ENCODE results near the gene COL23A1.

The COL23A1 gene

DNA sequence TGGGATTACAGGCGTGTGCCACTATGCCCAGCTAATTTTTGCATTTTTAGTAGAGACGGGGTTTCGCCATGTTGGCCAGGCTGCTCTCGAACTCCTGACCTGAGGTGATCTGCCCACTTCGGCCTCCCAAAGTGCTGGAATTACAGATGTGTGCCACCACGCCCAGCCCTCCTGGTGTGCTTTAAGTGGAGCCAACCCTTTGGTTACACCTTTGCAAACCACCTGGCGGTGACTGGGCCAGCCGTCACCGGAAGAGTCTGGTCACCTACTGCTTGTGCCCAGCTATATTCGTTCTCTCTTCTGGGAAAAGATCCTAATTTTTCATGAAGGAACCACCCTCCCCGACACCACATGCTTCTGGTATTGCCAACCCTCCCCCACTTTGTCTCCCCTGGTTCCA lies 35.9 kb downstream of the COL23A1 start:
- DNase-seq (ENCODE audit: low spot score): no peak

DNA sequence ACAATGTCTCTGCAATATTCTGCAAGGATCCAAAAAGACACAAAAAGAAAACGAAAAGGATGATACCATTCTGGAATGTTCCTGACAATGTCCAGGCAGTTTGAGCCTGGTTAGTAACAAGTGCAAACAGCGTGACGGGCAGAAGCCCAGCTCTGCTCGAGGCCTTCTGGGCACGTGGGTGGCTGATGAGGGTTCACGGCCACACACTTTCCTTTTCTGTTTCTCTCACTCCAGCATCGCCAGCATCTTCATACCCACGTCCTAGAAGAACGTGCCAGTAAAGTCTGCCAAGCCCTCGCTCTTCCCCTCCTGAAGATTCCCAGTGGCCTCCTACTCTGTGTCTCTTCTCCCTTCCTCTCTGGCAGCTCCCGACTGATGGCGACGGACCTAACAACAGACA lies 36.7 kb downstream of the COL23A1 start:
- DNase-seq (ENCODE audit: low spot score): no peak

DNA sequence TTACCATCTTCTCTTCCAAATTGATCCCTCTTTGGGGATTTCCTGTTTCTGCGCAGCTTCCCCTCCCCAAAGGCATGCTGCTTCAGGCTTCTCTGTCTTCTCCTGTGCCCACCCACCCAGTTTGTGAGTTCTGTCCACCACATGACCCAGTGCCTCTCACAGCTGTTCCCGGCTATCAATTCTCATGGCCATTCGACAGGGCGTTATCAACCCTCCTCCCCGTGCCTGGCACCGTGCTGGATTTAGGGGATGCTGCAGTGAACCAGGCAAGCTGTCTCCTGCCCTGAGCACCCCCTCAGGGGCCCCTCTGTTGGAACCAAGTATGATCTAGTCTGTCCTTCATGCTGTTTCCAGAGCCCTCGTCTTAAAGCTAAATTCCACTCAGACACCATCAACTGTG lies 38.7 kb downstream of the COL23A1 start:
- DNase-seq (ENCODE audit: low spot score): no peak

DNA sequence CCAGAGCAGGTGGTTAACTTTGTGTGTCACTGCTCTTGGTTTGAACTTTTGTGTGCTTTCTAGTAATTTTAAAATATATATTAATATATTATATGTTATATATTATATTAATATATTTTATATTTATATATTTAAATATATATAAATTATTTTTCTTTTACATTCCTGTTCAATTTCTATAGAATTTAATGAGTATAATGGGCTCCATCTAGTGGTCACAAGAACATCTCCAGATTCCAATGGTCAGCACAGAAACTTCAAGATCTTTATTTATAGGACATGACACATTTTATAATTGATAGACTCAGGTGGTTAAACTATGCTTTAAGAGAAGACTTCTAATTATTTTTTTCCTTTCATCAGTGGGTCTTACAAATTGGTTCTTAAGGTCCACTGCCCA lies 39.1 kb downstream of the COL23A1 start:
- no peak for DNase-seq (ENCODE audit: low spot score)

DNA sequence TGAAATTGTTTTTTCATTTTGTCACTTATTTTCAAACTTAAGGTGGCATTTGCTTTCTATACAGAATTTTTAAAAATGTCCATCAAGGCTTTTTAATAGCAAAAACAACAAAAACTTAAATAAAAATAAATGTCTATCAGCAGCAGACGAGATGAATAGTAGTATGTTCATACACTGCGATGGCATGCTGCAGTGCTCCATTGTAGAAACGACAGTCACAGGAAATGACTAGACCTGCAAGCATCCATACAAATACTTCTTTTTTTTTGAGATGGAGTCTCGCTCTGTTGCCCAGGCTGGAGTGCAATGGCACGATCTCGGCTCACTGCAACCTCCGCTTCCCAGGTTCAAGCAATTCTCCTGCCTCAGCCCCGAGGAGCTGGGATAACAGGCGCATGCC lies 41.4 kb downstream of the COL23A1 start:
- DNase-seq (ENCODE audit: low spot score): no peak

DNA sequence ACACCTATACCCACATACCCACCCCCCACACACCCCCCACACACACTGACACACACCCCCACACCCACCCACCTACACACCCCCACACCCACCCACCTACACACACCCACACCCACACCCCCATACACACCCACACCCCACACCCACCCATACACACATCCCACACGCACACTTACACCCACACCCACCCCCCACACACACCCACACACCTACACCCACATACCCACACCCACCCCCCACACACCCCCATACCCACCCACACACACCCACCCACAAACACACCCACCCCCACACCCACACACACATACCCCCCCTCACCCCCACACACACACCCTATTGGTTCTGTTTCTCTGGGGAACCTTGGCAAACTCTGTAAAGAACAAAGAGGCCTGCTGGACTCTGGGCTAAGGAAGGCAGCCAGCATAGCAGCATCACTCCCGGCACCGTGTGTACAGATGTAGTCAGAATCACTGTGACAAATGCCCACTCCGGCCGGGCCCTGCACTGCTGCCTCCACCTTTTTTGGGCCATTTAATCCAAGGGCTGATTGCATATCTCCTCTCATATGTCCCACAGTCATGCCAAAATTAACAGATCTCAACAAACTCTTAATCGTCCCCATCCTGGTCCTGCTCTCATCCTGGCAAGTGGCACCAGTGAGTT lies 42.3 kb downstream of the COL23A1 start:
- no peak for DNase-seq (ENCODE audit: low spot score)

DNA sequence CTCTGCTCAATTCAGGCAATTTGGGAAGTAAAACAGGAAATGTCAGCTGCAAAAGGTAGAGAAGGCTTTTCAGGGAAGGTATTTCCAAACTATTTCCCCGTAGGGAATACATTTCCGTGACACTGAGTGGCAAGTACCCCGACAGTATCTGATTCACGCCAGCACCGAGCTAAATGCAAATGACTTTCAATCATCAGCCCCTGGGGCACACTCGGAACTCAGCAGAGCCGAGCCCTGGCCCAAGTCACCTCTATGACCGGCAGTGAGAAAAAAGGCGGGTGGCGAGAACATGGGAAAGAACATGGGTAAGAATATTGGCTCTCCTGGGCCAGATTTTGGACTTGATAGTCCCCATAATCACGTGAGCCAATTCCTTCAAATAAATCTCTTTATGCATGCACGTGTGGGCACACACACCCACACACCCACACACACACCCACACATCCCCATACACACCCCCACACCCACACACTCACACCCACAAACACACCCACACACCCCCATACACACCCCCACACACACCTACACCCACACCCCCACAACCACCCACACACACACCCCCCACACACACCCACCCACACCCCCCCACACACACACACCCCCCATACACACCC lies 43.0 kb downstream of the COL23A1 start:
- no peak for DNase-seq (ENCODE audit: low spot score)

DNA sequence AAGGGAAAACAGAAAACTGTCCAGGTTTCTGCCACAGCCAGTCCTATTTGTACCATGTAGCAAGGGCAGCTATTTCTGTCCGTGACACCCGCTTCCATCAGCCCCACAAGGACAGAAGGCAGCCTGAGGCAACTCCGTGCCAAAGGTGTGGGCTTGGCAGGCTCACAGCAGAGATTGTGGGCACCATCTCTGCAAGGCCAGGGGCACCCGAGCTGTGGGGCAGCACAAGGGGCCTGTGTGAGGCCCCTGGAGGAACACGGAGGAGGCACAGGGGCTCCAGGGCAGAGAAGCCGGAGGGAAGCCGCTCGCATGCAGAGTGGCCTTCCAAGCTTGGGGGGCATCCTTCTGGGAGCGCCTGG lies 43.5 kb downstream of the COL23A1 start:
- no peak for DNase-seq (ENCODE audit: low spot score)

DNA sequence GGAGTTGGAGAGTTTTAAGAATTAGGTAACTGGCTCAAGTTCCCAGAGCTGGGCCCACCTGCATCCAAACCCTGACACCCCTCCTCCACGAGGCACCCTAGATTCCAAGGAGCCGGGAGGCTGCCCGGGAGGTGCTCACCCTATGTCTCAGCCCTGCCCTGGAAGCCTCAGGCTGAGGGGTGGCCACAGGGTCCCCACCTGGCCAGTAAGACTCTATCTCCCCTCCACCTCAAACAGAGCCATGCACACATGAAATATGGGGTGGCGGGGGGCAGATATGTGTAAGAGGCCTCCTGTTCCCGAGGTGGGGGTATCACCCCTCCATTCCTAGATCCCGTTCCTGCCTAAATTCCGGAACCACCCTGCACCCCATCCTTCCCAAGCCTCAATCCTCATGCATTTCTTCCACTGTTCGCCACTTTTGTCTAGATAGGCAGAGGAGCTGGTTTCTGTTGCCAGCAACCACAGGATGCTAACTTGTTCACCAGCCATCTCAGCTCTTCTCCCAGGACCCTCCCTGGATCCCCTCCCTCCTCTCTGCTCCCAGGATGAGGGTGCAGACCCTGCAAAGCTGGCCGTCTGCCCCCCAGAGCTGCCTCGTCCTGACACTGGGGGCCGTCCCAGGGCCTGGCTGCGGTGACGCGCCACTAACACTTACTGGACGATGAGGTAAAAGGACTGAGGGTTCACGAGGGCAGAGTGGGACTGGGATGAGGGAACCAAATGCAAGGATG lies 44.1 kb downstream of the COL23A1 start:
- DNase-seq (ENCODE audit: low spot score): no peak

DNA sequence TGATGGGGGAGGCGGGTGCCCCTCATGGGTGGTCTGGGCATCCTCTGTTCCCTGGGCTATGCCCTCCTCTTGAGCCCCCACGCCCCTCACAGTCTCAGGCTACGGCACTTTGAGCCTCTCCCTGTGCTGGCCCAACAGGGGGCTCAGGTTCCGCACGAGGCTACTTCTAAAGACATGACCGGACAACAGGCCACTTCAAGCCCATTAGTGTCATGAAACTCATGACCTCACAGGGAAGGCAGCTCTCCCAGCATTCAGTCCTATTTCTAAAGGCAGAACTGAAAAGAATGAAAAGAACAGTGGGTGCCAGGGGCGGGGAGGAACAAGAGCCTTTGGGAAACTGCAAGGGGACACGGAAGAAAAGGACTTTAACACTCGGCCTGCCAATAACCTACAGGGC lies 45.0 kb downstream of the COL23A1 start:
- no peak for DNase-seq (ENCODE audit: low spot score)

DNA sequence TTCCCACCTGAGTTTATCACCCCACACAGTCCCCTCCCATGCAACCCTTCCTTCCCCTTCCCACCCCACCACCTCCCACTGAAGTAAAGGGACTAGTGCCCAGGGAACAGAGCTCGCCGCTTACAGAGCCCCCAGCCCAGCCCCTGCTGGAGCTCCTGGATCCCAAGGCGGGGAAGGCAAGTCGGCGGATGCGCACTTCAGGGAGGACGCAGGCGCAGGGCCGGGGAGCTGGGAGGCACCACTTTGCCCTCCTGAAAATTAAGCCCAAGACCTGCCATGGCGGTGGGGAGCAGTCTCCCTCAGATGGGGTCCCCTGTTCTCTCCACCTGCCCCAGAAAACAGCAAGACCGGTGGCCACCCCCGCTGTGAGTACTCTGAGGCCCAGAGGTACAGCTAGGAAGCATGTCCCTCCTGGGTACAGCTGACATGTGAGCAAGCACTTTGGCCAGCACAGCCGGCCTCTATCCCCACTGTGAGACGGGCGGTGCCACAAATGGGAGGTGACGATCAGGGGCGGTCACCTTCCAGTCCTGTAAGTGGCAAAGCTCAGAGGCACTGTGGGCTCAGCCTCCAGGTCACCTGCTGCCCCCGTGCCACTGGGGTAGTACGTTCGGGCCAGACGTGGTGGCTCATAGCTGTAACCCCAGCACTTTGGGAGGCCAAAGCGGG lies 45.9 kb downstream of the COL23A1 start:
- DNase-seq (ENCODE audit: low spot score): no peak

DNA sequence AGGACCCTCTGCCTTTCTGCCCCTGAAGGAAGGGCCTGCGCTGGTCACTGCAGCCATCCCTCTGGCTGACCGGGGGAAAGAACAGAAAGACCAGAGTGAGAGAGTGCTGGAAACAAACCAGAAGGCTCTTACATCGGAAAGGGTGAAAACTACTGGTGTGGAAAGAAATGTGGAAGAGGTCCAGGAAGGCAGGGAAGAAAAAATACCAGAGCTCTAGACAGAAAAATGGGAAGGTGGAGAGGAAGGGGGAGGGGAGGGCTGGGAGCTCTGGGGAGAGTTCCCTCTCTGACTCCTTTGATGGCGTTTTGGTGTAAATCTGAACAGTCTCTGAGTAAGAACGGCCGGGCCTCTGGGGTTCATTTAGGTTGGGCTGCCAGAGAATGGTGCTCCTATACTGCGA lies 47.7 kb downstream of the COL23A1 start:
- no peak for DNase-seq (ENCODE audit: low spot score)

DNA sequence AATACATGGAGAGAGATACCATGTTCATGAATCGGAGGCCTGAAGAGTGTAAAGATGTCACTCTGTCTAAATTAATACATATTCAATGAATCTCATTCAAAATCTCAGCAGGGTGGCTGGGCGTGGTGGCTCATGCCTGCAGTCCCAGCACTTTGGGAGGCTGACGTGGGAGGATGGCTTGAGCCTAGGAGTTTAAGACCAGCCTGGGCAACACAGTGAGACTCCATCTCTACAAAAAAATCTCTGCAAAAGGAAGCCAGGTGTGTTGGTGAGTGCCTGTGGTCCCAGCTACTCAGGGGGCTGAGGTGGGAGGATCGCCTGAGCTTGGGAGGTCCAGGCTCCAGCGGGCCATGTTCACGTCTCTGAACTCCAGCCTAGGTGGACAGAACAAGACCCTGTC lies 49.7 kb downstream of the COL23A1 start:
- no peak for DNase-seq (ENCODE audit: low spot score)

DNA sequence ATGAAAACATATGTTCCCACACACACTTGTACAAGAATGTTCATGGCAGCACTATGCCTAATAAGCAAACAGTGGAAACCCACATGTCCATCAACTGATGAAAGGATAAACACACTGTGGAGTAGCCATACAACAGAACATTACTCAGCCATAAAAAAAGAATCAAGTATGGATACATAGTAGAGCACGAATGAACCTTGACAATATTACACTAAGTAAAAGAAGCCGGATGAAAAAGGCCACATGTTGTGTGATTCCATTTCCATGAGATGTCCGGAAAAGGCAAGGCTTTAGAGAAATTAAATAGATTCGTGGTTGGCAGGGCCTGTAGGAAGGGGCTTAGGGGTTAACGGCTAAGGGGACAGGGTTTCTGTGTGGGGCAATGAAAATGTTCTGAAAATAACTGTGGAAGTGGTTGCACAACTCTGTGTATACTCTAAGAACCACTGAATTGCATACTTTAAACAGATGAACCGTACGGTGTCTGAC lies 51.4 kb downstream of the COL23A1 start:
- DNase-seq (ENCODE audit: low spot score): no peak

DNA sequence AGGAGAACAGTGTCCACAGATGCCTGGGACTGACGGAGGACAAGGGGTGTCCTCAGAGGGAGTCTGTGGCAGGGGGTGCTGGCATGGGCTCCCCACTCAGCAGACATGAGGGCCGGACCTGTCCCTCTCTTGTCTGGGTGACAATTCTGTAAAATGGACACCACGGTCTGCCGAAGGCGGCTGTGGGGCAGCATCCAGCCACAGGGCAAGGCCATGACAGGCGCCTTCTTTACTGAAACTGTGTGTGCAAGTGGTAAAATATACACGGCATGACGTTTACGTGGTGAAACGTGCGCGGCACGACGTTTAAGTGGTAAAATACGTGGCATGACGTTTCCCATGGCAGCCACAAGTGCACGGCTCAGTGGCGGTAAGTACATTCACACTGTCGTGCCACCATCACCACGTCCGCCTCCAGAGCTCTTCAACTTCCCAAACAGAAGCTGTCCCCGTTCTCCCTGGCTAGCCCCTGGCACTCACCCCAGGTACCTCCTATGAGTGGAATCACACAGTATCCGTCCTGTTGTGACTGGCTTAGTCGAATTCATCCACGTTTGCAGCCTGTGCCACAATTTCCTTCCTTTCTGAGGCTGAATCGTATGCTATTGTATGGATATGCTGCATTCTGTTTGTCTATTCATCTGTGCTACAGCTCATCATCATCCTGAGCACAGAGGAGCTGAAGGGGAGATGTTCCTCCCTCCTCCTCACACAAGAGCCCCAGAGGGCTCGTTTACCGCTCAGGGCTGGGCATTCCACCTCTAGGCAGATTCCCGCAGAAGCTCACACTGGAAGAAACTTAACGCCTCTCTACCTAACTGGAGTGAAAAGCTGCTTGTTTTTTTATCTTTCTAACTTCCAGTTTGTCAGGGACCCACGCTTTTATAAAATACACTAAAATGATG lies 52.5 kb downstream of the COL23A1 start:
- no peak for DNase-seq (ENCODE audit: low spot score)

DNA sequence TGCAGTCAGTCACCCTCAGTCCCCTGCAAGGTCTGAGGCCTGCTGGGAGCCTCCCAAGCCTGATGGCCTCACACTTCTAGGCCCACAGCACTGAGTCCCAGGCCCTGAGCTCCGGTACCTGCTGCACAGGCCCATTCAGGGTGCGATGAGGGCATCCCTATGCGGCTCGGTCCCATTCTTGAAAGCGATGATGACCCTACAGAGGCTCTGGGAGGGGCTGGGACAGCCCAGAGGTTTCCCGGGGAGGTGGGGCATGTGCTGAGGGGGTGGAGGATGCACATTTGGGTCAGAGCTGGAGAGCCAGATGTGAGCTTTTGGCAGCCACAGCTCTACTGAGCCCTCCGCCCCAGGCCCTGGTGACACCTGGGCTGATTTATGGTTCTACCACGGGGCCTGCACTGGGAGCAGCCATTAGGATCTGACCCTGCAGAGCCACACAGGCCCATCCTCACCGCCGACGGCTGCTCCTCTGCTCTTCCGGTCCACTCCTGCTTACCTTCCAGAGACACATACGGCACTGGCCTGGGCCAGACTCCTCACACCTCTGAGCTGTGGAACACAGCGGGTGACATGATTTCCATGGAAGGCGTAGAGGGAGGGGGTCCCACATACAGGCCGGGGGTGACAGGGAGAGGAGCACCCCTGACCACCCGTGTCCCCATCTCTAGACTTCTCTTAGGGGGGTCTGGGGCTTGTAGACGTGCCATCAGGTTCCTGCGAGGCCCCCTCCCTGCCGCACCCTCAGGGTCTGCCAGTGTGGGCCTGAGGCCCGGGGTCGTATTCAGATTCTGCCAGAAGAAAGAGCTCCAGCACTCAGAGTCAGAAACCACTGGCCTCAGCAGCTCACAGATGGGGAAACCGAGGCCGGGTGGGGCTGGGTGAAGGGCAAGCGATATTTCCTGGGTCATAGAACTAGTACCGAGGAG lies 53.4 kb downstream of the COL23A1 start:
- DNase-seq (ENCODE audit: low spot score): no peak

DNA sequence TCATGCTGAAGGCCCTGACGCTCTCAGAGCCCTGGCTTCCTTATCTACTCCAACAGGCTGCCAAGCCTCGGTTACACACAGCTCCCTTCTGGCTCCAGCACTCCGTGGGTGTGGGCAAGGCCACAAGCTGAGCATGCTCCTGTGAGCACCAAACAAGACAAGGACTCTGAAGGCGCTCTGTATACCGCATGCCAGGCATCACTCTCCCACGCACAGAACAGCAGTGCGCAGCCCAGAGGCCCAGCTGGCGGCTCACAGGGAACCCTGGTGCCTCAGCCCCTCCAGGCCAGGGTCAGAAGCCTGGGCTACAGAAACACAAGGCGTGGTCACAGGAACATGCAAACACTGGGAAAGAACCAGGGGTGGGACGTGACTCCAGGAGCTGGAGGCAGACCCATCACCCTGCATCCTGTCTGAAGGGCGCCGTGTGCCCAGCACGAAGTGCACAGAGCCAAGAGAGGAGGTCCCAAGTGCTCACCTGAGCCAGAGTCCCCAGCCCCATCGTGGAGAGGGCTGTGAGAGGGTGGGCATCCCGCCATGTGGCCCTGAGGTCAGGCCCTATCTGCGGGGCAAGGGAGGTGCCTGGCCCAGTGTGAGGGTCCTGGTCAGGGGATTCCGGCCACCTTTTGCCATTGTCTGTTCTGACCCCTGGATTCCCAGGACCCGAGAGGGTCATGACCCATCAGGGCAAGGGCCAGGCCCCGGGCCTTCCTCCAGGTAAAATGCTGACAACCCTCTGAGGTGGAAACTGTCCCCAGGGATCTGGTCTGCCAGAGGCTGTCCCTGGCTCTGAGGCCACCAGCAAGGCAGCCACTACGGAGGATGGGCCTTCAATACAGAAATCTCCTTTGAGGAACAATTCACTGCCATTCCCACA lies 54.7 kb downstream of the COL23A1 start:
- DNase-seq (ENCODE audit: low spot score): no peak

DNA sequence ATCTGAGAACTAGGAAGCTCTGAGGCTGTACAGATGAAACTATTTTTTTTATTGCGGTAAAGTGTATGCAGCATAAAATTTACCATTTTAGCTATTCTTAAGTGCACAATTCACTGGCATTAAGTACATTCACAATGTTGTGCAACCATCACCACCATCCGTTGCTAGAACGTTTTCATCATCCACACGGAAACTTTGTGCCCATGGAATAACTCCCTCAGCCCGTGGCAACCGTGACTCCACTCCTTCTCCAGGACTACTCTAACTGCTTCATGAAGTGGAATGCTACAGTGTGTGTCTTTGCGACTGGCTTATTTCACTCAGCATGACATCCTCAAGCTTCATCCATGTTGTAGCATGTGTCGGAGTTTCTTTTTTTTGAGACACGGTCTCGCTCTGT lies 57.1 kb downstream of the COL23A1 start:
- DNase-seq (ENCODE audit: low spot score): no peak

DNA sequence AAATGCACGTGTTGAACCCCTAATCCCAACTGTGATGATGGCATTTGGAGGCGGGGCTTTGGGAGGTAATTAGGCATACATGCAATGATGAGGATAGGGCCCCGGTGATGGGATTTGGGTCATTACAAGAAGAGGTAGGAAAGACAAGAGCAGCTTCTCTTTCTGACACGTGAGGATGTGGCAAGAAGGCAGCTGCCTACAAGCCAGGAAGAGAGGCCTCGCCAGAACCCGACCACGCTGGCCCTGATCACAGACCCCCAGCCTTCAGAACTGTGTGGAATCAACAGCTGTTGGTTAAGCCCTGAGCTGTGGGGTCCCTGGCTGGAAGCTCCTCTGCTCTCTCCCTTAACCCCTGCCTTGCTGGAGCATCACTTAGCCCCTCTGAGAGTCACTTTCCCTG lies 57.5 kb downstream of the COL23A1 start:
- DNase-seq (ENCODE audit: low spot score): no peak

DNA sequence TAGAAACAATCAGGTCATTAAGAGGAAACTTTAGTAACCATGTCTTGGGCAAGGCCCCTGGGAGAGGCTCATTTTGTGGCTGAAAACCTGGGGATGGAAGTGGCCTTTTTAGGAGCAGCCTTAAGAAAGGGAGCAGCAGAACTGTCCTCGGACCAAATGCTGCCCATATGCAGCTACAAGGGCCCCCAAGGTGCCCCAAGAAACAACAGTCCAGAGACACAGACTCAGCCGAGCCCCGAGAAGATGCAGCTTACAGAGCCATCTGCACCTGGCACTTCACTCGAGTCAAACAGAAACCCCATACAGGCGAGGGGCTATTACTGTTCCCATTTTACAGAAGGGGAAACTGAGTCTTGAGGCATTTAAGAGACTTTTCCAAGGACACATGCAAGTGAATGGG lies 58.0 kb downstream of the COL23A1 start:
- no peak for DNase-seq (ENCODE audit: low spot score)

Data from CD4-positive, alpha-beta T cell treated with Interleukin-2 at 100 ng/mL for 4 hours (primary cell).